HepG2 (cell line): ENCODE results near the gene LSM2. TPM values are rescaled to one million over a fixed set of nuclear protein-coding genes. Genes with fewer than 3 reads are reported as not detected.

Source experiments
- CEBPB ChIP-seq: IDR thresholded peaks from 2 replicates; pipeline ENCODE4 v1.6.1; 2011; ENCODE audit warnings: low read depth, low read length, improper control_type of control experiment, borderline replicate concordance
- MIXL1 ChIP-seq: IDR thresholded peaks from 2 replicates; pipeline ENCODE4 v1.6.1; 2016
- MZF1 ChIP-seq: sonication (generic); formaldehyde crosslinking; IDR thresholded peaks from 2 replicates; pipeline ENCODE4 v1.8.1; 2023; ENCODE audit warnings: mild to moderate bottlenecking, missing genetic modification reagents, borderline replicate concordance
- NCOR1 ChIP-seq: fragments of 200-600 bp; sonication (generic); IDR thresholded peaks from 2 replicates; pipeline ENCODE4 v1.7.0; 2017; ENCODE audit warnings: antibody characterized with exemption, low read length, borderline replicate concordance
- NFRKB ChIP-seq: fragments of 450-650 bp; IDR thresholded peaks from 2 replicates; pipeline ENCODE4 v1.6.1; 2017
- NONO ChIP-seq, 2 experiments: fragments of 450-650 bp in 1 of 2; sonication (generic) in 1 of 2; formaldehyde crosslinking in 1 of 2; IDR thresholded peaks in 1 of 2; conservative IDR thresholded peaks in 1 of 2; 2 replicates each; pipeline versions ENCODE4 v1.6.1 to v1.8.0; 2017 to 2022; ENCODE audit warnings: mild to moderate bottlenecking in 1 of 2, missing genetic modification reagents in 1 of 2, moderate library complexity in 1 of 2
- RAD51 ChIP-seq: fragments of 450-650 bp; IDR thresholded peaks from 2 replicates; pipeline ENCODE4 v1.6.1; 2016; ENCODE audit warnings: borderline replicate concordance
- RNF2 ChIP-seq: fragments of 450-650 bp; conservative IDR thresholded peaks from 2 replicates; pipeline ENCODE4 v1.6.1; 2016; ENCODE audit warnings: low read depth
- SP4 ChIP-seq: sonication (generic); formaldehyde crosslinking; IDR thresholded peaks from 2 replicates; pipeline ENCODE4 v1.8.1; 2023; ENCODE audit warnings: mild to moderate bottlenecking, missing genetic modification reagents
- ZNF343 ChIP-seq: sonication (generic); formaldehyde crosslinking; IDR thresholded peaks from 2 replicates; pipeline ENCODE4 v1.4.0; 2020; ENCODE audit warnings: mild to moderate bottlenecking, missing genetic modification reagents
- ZNF7 ChIP-seq: IDR thresholded peaks from 2 replicates; pipeline ENCODE4 v1.6.1; 2016; ENCODE audit warnings: missing biosample characterization, missing genetic modification reagents
- polyA plus RNA-seq, 8 experiments: library from polyadenylated mRNA; depleted of rRNA in 3 of 8; stranded (reverse) in 7 of 8; unstranded in 1 of 8; fragments of >200 nt; fragmentation: Illumina TruSeq in 4 of 8; extraction: Trizol in 4 of 8; gene quantifications; 2 replicates each; pipeline versions ENCODE4 v1.2.1 to v1.2.3, GENCODE V29; 2011 to 2016; ENCODE audit warnings: low read depth in 4 of 8, missing spikeins in 1 of 8, mixed read lengths in 1 of 8; ENCODE audit not compliant: insufficient read depth in 1 of 8
- total RNA-seq, 5 experiments: library from RNA; depleted of rRNA; stranded (reverse); fragments of >200 nt; fragmentation: Illumina TruSeq; extraction: Trizol; gene quantifications; 2 replicates each; pipeline ENCODE4 v1.2.3, GENCODE V29; 2016; ENCODE audit warnings: low read depth in 1 of 5
- TF ChIP-seq, protein P1 (sequence below): IDR thresholded peaks from 2 replicates; pipeline ENCODE4 v1.6.1; 2016; ENCODE audit warnings: control low read depth
- TF ChIP-seq, protein P2 (sequence below): sonication (generic); formaldehyde crosslinking; IDR thresholded peaks from 2 replicates; pipeline ENCODE4 v1.4.0; 2020; ENCODE audit warnings: mild to moderate bottlenecking, missing genetic modification reagents
- TF ChIP-seq, protein P3 (sequence below): sonication (generic); formaldehyde crosslinking; IDR thresholded peaks from 2 replicates; pipeline ENCODE4 v1.4.0; 2020; ENCODE audit warnings: mild to moderate bottlenecking, missing genetic modification reagents
- TF ChIP-seq, protein P4 (sequence below): sonication (generic); formaldehyde crosslinking; conservative IDR thresholded peaks from 2 replicates; pipeline ENCODE4 v1.8.0; 2022; ENCODE audit warnings: mild to moderate bottlenecking, moderate library complexity, missing genetic modification reagents
- TF ChIP-seq, protein P5 (sequence below): IDR thresholded peaks from 2 replicates; pipeline ENCODE4 v1.6.1; 2016; ENCODE audit warnings: missing compliant biosample characterization, missing genetic modification reagents, borderline replicate concordance
- TF ChIP-seq, protein P6 (sequence below): sonication (generic); formaldehyde crosslinking; IDR thresholded peaks from 2 replicates; pipeline ENCODE4 v1.5.0; 2020; ENCODE audit warnings: mild to moderate bottlenecking, missing genetic modification reagents

LSM2 gene
- total and polyA plus RNA-seq, 2 of the 13 experiments (the other 11 are each of a cell fraction or from before 2014, with no cell fraction given), result 69.4 to 90.5 TPM

DNA sequence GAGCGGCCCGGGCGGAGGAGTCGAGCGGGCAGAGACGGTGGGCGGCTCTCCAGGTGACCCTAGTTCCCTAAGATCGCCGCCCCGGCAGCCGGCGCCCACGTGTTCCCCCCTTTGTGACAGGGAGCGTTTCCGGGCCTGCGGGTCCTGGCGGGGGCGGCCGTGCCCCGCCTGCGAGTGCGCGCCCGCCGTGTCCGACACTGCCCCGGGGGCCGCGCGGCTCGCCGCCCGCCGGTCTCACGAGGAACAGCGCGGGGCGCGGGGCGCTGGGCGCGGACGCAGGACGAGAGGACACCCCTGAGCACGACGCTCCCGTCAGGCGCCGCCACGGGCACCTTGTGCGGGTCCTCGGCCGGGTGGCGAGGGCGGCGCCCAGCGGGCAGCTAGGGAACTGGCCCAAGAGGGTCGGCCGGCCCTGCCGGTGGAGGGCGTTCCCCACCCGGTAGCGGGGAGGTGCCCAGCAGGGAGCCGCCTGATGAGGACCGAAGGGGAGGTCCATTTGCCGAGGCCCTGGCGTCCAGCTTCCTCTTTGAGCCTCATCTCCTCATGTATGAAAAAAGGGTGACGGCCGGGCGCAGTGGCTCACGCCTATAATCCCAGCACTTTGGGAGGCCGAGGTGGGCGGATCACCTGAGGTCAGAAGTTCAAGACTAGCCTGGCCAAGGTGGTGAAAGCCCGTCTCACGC is 11.0 kb downstream of the LSM2 start, which contains the start of gene VARS1 (continued):
- TF ChIP-seq NONO (IDR thresholded peaks at IDR 0.05) (no peak), NONO (CRISPR knock-in tag; conservative IDR thresholded peaks at IDR 0.05) (peak; percentile 94), MZF1 (CRISPR knock-in tag) (no peak), ZNF7 (CRISPR knock-in tag) (no peak), RAD51 (no peak), CEBPB (no peak), NFRKB (no peak), ZNF343 (peak; percentile 70; the same call in 1 of the 2 replicates), RNF2 (peak; percentile 92), MIXL1 (CRISPR knock-in tag) (peak; percentile 67; the same call in 1 of the 2 replicates), NCOR1 (no peak), SP4 (CRISPR knock-in tag) (peak; percentile 90)
- TF ChIP-seq, protein P1, sequence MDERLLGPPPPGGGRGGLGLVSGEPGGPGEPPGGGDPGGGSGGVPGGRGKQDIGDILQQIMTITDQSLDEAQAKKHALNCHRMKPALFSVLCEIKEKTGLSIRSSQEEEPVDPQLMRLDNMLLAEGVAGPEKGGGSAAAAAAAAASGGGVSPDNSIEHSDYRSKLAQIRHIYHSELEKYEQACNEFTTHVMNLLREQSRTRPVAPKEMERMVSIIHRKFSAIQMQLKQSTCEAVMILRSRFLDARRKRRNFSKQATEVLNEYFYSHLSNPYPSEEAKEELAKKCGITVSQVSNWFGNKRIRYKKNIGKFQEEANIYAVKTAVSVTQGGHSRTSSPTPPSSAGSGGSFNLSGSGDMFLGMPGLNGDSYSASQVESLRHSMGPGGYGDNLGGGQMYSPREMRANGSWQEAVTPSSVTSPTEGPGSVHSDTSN, result no peak
- TF ChIP-seq, protein P2, sequence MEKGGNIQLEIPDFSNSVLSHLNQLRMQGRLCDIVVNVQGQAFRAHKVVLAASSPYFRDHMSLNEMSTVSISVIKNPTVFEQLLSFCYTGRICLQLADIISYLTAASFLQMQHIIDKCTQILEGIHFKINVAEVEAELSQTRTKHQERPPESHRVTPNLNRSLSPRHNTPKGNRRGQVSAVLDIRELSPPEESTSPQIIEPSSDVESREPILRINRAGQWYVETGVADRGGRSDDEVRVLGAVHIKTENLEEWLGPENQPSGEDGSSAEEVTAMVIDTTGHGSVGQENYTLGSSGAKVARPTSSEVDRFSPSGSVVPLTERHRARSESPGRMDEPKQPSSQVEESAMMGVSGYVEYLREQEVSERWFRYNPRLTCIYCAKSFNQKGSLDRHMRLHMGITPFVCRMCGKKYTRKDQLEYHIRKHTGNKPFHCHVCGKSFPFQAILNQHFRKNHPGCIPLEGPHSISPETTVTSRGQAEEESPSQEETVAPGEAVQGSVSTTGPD, result no peak
- TF ChIP-seq, protein P3, sequence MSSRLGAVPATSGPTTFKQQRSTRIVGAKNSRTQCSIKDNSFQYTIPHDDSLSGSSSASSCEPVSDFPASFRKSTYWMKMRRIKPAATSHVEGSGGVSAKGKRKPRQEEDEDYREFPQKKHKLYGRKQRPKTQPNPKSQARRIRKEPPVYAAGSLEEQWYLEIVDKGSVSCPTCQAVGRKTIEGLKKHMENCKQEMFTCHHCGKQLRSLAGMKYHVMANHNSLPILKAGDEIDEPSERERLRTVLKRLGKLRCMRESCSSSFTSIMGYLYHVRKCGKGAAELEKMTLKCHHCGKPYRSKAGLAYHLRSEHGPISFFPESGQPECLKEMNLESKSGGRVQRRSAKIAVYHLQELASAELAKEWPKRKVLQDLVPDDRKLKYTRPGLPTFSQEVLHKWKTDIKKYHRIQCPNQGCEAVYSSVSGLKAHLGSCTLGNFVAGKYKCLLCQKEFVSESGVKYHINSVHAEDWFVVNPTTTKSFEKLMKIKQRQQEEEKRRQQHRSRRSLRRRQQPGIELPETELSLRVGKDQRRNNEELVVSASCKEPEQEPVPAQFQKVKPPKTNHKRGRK (CRISPR knock-in tag), result no peak
- TF ChIP-seq, protein P4, sequence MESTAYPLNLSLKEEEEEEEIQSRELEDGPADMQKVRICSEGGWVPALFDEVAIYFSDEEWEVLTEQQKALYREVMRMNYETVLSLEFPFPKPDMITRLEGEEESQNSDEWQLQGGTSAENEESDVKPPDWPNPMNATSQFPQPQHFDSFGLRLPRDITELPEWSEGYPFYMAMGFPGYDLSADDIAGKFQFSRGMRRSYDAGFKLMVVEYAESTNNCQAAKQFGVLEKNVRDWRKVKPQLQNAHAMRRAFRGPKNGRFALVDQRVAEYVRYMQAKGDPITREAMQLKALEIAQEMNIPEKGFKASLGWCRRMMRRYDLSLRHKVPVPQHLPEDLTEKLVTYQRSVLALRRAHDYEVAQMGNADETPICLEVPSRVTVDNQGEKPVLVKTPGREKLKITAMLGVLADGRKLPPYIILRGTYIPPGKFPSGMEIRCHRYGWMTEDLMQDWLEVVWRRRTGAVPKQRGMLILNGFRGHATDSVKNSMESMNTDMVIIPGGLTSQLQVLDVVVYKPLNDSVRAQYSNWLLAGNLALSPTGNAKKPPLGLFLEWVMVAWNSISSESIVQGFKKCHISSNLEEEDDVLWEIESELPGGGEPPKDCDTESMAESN (CRISPR knock-in tag), result peak; percentile 87
- TF ChIP-seq, protein P5, sequence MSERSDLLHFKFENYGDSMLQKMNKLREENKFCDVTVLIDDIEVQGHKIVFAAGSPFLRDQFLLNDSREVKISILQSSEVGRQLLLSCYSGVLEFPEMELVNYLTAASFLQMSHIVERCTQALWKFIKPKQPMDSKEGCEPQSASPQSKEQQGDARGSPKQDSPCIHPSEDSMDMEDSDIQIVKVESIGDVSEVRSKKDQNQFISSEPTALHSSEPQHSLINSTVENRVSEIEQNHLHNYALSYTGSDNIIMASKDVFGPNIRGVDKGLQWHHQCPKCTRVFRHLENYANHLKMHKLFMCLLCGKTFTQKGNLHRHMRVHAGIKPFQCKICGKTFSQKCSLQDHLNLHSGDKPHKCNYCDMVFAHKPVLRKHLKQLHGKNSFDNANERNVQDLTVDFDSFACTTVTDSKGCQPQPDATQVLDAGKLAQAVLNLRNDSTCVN, result no peak; the same call in 1 of the 2 replicates
- TF ChIP-seq, protein P6, sequence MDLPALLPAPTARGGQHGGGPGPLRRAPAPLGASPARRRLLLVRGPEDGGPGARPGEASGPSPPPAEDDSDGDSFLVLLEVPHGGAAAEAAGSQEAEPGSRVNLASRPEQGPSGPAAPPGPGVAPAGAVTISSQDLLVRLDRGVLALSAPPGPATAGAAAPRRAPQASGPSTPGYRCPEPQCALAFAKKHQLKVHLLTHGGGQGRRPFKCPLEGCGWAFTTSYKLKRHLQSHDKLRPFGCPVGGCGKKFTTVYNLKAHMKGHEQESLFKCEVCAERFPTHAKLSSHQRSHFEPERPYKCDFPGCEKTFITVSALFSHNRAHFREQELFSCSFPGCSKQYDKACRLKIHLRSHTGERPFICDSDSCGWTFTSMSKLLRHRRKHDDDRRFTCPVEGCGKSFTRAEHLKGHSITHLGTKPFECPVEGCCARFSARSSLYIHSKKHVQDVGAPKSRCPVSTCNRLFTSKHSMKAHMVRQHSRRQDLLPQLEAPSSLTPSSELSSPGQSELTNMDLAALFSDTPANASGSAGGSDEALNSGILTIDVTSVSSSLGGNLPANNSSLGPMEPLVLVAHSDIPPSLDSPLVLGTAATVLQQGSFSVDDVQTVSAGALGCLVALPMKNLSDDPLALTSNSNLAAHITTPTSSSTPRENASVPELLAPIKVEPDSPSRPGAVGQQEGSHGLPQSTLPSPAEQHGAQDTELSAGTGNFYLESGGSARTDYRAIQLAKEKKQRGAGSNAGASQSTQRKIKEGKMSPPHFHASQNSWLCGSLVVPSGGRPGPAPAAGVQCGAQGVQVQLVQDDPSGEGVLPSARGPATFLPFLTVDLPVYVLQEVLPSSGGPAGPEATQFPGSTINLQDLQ (CRISPR knock-in tag), result 0 out of 2 replicates have a peak, but pooled peaks have one; percentile 16
